ENCODE data around the gene SYT9.

Gene SYT9

DNA sequence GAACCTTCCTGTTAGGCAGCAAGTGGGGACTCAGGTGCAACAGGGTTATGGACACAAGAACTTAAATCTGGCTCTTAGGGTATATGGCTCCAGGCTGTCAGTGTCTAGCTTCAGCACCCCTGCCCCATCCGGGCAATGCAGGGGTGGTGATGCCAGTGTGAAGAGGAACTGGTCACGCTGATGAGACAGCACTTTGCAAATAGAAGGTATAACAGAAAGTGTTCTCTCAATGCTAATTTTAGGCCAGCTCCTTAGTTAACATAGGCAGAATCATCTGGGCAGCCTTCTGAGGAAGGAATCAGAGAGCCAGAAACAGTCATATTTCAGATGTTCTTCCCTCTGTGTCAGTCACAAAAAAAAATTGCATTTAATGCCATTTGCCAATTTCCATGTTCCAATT lies 41.2 kb downstream of the SYT9 start:
- TF ChIP-seq, protein P1, sequence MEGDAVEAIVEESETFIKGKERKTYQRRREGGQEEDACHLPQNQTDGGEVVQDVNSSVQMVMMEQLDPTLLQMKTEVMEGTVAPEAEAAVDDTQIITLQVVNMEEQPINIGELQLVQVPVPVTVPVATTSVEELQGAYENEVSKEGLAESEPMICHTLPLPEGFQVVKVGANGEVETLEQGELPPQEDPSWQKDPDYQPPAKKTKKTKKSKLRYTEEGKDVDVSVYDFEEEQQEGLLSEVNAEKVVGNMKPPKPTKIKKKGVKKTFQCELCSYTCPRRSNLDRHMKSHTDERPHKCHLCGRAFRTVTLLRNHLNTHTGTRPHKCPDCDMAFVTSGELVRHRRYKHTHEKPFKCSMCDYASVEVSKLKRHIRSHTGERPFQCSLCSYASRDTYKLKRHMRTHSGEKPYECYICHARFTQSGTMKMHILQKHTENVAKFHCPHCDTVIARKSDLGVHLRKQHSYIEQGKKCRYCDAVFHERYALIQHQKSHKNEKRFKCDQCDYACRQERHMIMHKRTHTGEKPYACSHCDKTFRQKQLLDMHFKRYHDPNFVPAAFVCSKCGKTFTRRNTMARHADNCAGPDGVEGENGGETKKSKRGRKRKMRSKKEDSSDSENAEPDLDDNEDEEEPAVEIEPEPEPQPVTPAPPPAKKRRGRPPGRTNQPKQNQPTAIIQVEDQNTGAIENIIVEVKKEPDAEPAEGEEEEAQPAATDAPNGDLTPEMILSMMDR (IDR thresholded peaks at IDR 0.05) = no peak

DNA sequence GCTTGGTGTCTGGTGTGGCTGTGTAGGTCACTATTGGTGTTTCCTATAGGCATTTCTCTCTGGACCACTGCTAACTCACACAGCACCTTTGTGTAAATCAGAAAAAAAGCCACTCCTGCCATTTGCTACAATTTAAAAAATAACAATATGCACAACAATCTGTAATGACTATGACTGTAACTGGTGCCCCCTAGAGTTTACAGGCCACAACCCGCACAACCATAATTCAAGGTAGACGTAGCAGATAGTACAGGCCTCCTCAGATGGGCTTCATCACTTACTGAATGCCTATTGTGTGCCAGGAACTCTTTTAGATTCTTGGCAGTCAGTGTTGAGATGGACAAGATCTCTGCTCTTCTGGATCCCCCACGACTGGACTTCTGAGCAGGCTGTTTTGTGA lies 47.7 kb downstream of the SYT9 start:
- TF ChIP-seq, protein P1 (IDR thresholded peaks at IDR 0.05) = no peak

DNA sequence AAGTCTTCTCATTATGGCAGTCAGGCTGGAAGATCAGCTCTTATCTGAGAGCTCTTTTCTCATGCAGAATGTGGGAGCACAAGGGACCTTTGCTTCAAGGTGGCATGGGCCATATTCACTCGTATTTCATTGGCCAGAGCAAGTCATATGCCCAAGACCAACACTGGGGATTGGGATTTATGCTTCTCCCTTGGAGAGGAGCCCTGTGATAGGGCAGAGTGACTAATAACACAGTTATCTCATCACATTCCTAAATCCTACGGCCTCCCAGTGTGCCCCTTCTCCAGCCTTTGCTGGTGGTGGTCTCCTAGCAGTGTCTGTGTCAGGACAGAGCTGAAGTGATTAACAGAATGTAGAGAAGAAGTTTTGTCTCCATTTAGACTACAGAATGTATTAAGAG lies 48.6 kb downstream of the SYT9 start:
- TF ChIP-seq, protein P1 (IDR thresholded peaks at IDR 0.05) = no peak

- TF ChIP-seq, protein P1 (IDR thresholded peaks at IDR 0.05) = no peak
These were observed 51.4 kb downstream of the SYT9 start for GRCh38 chr11:7303146-7303545.

DNA sequence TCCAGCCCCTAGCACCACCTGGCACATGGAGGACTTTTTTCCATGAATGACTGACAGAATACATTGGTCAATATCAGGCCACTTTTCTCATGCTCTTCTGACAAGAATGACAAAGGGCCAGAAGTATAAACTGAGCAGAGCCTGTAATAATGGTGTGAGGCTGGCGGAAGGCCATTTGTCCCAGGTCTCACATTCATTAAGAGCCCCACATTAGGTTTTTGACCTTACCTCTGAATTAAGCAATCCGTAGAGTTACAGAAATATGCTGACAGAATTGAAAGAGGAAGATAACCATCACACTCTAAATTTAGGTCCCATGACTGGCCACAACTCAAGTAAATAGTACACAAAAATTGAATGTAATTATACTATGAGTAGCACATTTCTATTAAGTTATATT lies 55.2 kb downstream of the SYT9 start:
- TF ChIP-seq, protein P1 (IDR thresholded peaks at IDR 0.05) = no peak

- TF ChIP-seq, protein P1 (IDR thresholded peaks at IDR 0.05) = no peak
These were observed 56.1 kb downstream of the SYT9 start for GRCh38 chr11:7307836-7308235.

DNA sequence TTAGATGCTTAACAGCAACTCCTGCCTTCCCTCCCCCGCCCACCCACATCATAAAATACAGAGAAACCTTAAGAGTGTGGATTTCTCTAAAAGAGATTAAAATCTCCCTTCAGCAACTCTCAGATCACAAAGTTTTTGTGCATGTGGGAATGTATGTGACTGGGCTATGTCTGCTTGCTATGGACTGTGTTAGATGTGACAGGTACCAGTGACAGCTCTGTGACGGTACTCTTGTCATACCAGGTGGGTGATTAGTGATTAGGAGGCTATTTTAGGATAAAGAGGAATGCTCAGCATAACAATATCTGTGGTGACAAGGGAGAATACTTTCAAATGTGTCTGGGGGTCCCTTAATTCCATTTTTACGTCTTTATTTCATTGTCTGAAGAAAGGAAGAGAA lies 60.2 kb downstream of the SYT9 start:
- TF ChIP-seq, protein P1 (IDR thresholded peaks at IDR 0.05) = no peak

Data from LNCAP (cell line).